ENCODE data around the gene NOTCH4.

NOTCH4 gene

DNA sequence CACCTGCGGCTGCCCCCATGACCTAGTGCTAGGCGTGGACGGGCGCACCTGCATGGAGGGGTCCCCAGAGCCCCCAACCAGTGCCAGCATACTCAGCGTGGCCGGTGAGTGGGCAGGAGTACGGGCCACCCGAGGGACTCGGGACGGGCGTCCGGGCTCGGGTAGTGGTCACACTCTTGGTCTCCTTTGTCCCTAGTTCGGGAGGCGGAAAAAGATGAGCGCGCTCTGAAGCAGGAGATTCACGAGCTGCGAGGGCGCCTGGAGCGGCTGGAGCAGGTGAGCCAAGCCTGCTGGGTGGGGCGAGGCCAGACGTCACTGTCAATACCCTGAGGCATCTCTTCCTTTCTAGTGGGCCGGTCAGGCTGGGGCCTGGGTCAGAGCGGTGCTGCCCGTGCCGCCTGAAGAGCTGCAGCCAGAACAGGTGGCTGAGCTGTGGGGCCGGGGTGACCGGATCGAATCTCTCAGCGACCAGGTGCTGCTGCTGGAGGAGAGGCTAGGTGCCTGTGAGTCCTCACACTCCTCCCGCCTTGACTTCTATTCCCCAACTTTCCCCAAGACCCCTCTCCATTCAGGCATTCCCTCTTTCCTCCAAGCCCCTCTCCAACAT is 56.6 kb downstream of the NOTCH4 start:
- DNase-seq (ENCODE audit: low read depth in 2 of 2, low spot score in 1 of 2) = no peak

GRCh38 chr6:32166411-32167061 is 57.3 kb downstream of the NOTCH4 start:
- no peak for DNase-seq (ENCODE audit: low read depth in 2 of 2, low spot score in 1 of 2)

GRCh38 chr6:32164295-32164694 is 59.6 kb downstream of the NOTCH4 start, which contains the start of gene EGFL8:
Gene EGFL8 (plus strand): TSS chr6:32164595. CDS start chr6:32166166, 1,571 bp downstream.
- no peak for DNase-seq (ENCODE audit: low read depth in 2 of 2, low spot score in 1 of 2)

GRCh38 chr6:32163559-32164258 is 60.2 kb downstream of the NOTCH4 start:
- DNase-seq (ENCODE audit: low read depth in 2 of 2, low spot score in 1 of 2) = no peak

DNA sequence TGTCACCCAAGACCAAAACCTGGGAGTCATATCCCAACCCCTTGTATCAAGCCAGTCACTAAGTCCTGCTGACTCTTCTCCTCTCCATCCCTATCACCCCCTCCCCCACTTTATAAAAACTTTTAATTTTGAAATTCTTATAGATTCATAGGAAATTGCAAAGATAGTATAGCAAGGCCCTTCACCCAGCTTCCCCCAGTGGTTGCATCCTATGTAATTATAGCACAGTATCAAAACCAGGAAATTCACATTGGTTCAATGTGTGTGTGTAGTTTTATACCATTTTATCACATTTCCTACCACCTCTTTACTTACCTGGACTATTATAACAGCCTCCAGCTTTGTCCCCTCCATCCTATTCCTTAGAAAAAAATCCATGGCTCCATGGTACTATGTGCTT is 65.8 kb downstream of the NOTCH4 start:
- DNase-seq (ENCODE audit: low read depth in 2 of 2, low spot score in 1 of 2) = no peak

- no peak for DNase-seq (ENCODE audit: low read depth in 2 of 2, low spot score in 1 of 2)
These were observed 67.0 kb downstream of the NOTCH4 start for GRCh38 chr6:32156891-32157290.

GRCh38 chr6:32154514-32155161 is 69.2 kb downstream of the NOTCH4 start:
- peak in 1 of 2 donors; percentile 48 for DNase-seq (ENCODE audit: low read depth in 2 of 2, low spot score in 1 of 2)

DNA sequence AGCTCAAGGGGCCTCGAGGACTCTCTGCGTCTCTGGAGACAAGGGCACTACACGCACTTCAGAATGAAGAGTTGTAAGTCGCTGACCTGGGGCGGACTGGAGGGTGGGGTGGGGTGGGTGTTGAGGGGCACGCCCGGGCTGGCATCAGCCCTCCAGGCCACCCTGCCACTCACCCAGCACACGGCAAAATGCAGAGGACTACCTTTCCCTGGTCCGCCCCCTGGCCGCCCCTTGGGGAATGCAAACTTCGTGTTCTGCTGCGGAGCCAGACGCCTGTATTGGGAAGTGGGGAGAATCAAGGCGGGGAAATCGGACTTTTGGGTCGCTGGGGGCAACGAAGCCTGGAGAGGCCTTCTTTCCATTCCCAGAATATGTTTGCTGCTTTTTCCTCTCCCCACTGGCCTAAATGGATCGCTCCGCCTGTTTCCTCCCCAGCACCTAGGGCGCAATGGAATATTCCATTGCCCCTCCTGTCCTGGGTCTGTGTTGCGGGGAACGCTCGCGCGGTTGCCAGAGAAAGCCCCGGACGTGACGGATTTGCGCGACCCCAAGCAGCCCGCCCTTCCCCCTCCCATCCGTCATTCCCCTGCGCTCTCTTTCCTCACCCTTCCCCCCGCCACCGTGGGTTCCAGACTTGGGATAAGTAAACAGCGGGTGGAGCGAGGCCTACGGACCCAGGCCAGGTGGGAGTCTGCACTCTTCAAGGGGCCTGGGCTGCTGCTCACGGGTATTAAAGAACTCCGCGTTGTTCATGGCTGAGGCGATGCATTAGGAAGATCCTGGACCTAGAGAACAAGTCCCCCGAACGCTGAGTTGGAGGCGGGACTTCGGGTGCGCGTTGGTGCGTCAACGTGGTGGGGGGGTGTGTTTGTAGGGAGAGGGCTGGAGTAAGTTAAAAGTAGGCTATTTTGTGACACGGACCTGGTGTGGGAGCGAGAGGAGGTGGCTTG is 70.0 kb downstream of the NOTCH4 start, which contains the start of gene PPT2:
PPT2 (plus strand) TSS at position 578 of the 950 bp plus-strand sequence. CDS start 454 bp downstream, outside the sequence.
- peak; percentile 39 to 69 for DNase-seq (ENCODE audit: low read depth in 2 of 2, low spot score in 1 of 2)

DNA sequence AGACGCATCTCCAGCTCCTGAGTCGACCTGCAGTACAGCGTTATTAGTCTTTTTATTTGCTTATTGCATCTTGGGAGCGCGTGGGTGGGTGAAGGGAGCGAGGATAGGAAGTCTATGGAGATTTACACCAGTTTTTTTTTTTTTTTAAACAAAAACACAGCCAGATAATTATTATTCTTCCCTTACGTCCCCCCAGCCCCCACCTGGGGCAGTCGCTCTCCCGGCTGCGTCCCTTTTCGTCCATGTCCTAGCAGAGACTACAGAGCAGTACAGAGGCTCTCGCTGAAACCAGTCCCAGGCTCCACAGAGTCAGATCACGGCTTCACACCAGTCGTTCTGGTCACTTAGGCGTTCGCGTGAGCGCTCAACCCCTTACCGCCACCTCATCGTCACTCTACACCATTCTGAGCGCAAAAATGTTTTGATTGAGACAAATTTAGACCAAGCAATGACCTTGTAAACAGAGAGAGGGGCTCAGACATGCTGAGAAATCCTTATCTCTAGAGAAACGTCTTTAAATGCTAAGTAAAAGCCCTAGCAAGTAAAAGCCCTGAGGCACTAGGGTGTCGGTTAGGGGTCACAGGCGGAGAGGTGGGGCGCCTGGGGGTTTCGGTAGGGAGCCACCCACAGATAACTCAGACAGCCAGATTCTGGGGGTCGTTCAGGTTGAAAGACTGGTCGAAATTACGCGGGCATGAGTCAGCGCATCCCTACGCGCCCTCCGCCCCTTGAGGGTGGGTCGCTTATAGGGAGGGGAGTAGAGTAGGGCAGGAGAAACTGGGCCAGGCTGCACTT is 70.9 kb downstream of the NOTCH4 start:
- no peak for DNase-seq (ENCODE audit: low read depth in 2 of 2, low spot score in 1 of 2)

- DNase-seq (ENCODE audit: low read depth in 2 of 2, low spot score in 1 of 2) = no peak
These were observed 71.8 kb downstream of the NOTCH4 start, which contains the start of gene PRRT1 for GRCh38 chr6:32151863-32152768. Gene PRRT1 (minus strand): TSS chr6:32151939. CDS start chr6:32151827, 112 bp downstream.

GRCh38 chr6:32151181-32151862 is 72.5 kb downstream of the NOTCH4 start:
- DNase-seq (ENCODE audit: low read depth in 2 of 2, low spot score in 1 of 2) = no peak

- no peak for DNase-seq (ENCODE audit: low read depth in 2 of 2, low spot score in 1 of 2)
These were observed 73.7 kb downstream of the NOTCH4 start for GRCh38 chr6:32149932-32150870.

GRCh38 chr6:32149092-32149755 is 74.6 kb downstream of the NOTCH4 start:
- no peak for DNase-seq (ENCODE audit: low read depth in 2 of 2, low spot score in 1 of 2)

- DNase-seq (ENCODE audit: low read depth in 2 of 2, low spot score in 1 of 2) = peak in 1 of 2 donors; percentile 36
These were observed 75.4 kb downstream of the NOTCH4 start for GRCh38 chr6:32148289-32149091.

DNA sequence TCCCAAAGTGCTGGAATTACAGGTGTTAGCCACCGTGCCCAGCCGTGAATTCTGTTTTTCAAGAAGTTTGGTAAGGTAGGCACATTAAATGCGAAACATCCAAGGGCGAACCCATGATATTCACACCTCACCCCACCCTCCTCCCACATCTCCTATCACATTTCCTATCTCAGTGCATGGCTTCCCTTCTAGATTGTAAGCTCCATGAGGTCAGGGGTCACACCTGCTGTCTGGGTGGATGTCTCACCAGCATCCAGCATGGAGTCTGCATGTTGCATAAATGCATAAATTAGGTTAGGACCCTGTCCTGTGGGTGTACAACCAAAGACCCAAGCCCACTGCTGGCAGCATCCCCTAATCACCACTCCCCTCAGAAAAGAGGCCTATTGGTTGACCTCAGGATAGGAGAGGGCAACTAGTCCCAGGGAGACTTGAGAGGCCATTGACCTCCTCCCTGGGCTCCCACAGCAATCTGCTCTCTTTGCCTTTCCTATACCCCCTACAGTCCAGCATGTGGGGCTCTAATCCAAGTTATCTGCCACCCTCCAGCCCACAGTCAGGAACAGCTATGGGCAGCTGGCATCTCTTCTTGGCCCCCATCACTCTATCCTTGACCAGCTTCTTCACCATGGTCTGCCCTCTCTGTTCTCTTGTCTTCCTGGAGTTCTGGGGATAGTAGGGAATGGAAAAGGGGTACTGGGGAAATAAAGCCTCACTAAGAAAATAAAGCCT is 76.3 kb downstream of the NOTCH4 start:
- DNase-seq (ENCODE audit: low read depth in 2 of 2, low spot score in 1 of 2) = no peak

Measured in stimulated activated CD8-positive, alpha-beta memory T cell treated with anti-CD3 and anti-CD28 coated beads, Interleukin-4, amount 100 ng/mL, for 1 hour (primary cell).